HepG2 (cell line): ENCODE measurements around the gene BAIAP2L1. TPM values are rescaled to one million over a fixed set of nuclear protein-coding genes. Genes with fewer than 3 reads are reported as not detected.
A peak's percentile ranks its signal among the peaks of the same experiment; 100 is the strongest.

ENCODE experiments used
- ATAC-seq: fragments of 200-7000 bp; cut with Tn5 transposase; 3 replicates; pipeline ENCODE4 v1.9.1; 2020; ENCODE audit warnings: mild to moderate bottlenecking, moderate library complexity
- BruUV-seq: library from RNA; stranded (reverse); fragments of 400-500 nt; replicated peaks from 2 replicates; lab custom pipeline; 2021; lab: Mats Ljungman, UMichigan
- CTCF ChIA-PET: fragments of 300-600 bp; formaldehyde crosslinking; extraction: SDS; loops from one replicate; lab custom pipeline; 2021; ENCODE audit warnings: low total read pairs, inconsistent platforms, low intra/inter-chr PET ratio; lab: Yijun Ruan, JAX
- POLR2A ChIA-PET: fragments of 350-600 bp; sonication (Branson Sonifier 250); formaldehyde crosslinking; loops from one replicate; lab custom pipeline; 2020; ENCODE audit warnings: antibody characterized with exemption, inconsistent platforms; lab: Yijun Ruan, JAX
- DNase-seq: peaks from one replicate; pipeline ENCODE4 v3.0.0-alpha.2; 2015; ENCODE audit warnings: low spot score
- FAIRE-seq: peaks from 3 replicates; lab custom pipeline; 2011; peaks lifted over from hg19 to GRCh38; lab: Jason Lieb, UNC
- H2AFZ ChIP-seq: one replicate; pipeline ENCODE4 v1.6.1; 2011; ENCODE audit warnings: low read length, inconsistent platforms
- H3K27ac ChIP-seq: fragments of 300-600 bp; 3 replicates; pipeline ENCODE4 v1.8.0; 2011; ENCODE audit warnings: mixed run types, mild to moderate bottlenecking, mixed read lengths, low read length, inconsistent platforms; ENCODE audit not compliant: insufficient read depth; ENCODE audit errors: extremely low read length
- H3K27me3 ChIP-seq, 2 experiments: fragments of 200-600 bp in 1 of 2; 2 replicates in 1 of 2; 3 replicates in 1 of 2; pipeline versions ENCODE4 v1.6.0 to v1.8.0; 2011; ENCODE audit warnings: low read length in 2 of 2, mild to moderate bottlenecking in 2 of 2, moderate library complexity in 2 of 2, inconsistent platforms in 1 of 2; ENCODE audit not compliant: insufficient read depth in 2 of 2, control insufficient read depth in 1 of 2
- H3K36me3 ChIP-seq, 2 experiments: fragments of 200-600 bp in 1 of 2; replicated peaks in 1 of 2; 2 replicates in 1 of 2; 3 replicates in 1 of 2; pipeline versions ENCODE4 v1.5.1 to v1.8.0; 2011; ENCODE audit warnings: low read length in 2 of 2, inconsistent platforms in 1 of 2; ENCODE audit not compliant: insufficient read depth in 2 of 2, control insufficient read depth in 1 of 2
- H3K4me1 ChIP-seq: 2 replicates; pipeline ENCODE4 v1.5.1; 2012; ENCODE audit warnings: low read length, inconsistent platforms; ENCODE audit not compliant: insufficient read depth
- H3K4me2 ChIP-seq: 2 replicates; pipeline ENCODE4 v1.6.0; 2011; ENCODE audit warnings: low read depth, low read length, inconsistent platforms
- H3K4me3 ChIP-seq, 3 experiments: fragments of 200-600 bp in 1 of 3; sonication (generic), shearing (Covaris generic) in 1 of 3; replicated peaks in 1 of 3; 2 replicates each; pipeline ENCODE4 v1.5.1; 2011 to 2016; ENCODE audit warnings: low read length in 3 of 3, inconsistent platforms in 2 of 3, low read depth in 2 of 3, mild to moderate bottlenecking in 2 of 3, control low read depth in 1 of 3, mixed read lengths in 1 of 3; ENCODE audit not compliant: insufficient read depth in 1 of 3
- H3K79me2 ChIP-seq: one replicate; pipeline ENCODE4 v1.6.1; 2011; ENCODE audit warnings: low read length, inconsistent platforms; ENCODE audit not compliant: insufficient read depth
- H3K9ac ChIP-seq: 2 replicates; pipeline ENCODE4 v1.6.0; 2011; ENCODE audit warnings: mild to moderate bottlenecking, low read depth, low read length, inconsistent platforms; ENCODE audit not compliant: insufficient read depth
- H3K9me3 ChIP-seq: 2 replicates; pipeline ENCODE4 v1.5.1; 2012; ENCODE audit warnings: mild to moderate bottlenecking, low read length
- H4K20me1 ChIP-seq: 2 replicates; pipeline ENCODE4 v1.6.0; 2011; ENCODE audit warnings: inconsistent platforms, mild to moderate bottlenecking, low read length, moderate library complexity; ENCODE audit not compliant: insufficient read depth
- ATF7 ChIP-seq, 2 experiments: fragments of 450-650 bp in 1 of 2; sonication (generic) in 1 of 2; formaldehyde crosslinking in 1 of 2; IDR thresholded peaks; 2 replicates each; pipeline versions ENCODE4 v1.4.0 to v1.6.1; 2016 to 2020; ENCODE audit warnings: antibody characterized with exemption in 1 of 2, mild to moderate bottlenecking in 1 of 2, missing genetic modification reagents in 1 of 2
- BHLHE40 ChIP-seq: IDR thresholded peaks from 2 replicates; pipeline ENCODE4 v1.6.1; 2011; ENCODE audit warnings: low read length, improper control_type of control experiment
- CREB1 ChIP-seq, 2 experiments: fragments of 450-650 bp in 1 of 2; IDR thresholded peaks; 2 replicates each; pipeline ENCODE4 v1.6.1; 2016 to 2017; ENCODE audit warnings: control low read depth in 1 of 2, mild to moderate bottlenecking in 1 of 2, missing compliant biosample characterization in 1 of 2, missing genetic modification characterization in 1 of 2
- PCBP1 ChIP-seq: fragments of 200-400 bp; formaldehyde crosslinking; IDR thresholded peaks from 2 replicates; pipeline ENCODE4 v1.6.1; 2017; ENCODE audit warnings: mild to moderate bottlenecking, low read depth, low read length, borderline replicate concordance
- RBAK ChIP-seq: sonication (generic); formaldehyde crosslinking; IDR thresholded peaks from 2 replicates; pipeline ENCODE4 v1.5.1; 2020; ENCODE audit warnings: mild to moderate bottlenecking, missing genetic modification reagents
- SATB2 ChIP-seq: sonication (generic); formaldehyde crosslinking; IDR thresholded peaks from 2 replicates; pipeline ENCODE4 v1.5.0; 2020; ENCODE audit warnings: missing genetic modification reagents
- SNRNP70 ChIP-seq: fragments of 200-400 bp; formaldehyde crosslinking; IDR thresholded peaks from 2 replicates; pipeline ENCODE4 v1.6.1; 2017; ENCODE audit warnings: mild to moderate bottlenecking, low read depth, low read length, moderate library complexity
- SRF ChIP-seq: IDR thresholded peaks from 2 replicates; pipeline ENCODE4 v1.6.1; 2011; ENCODE audit warnings: mild to moderate bottlenecking, low read depth, low read length, moderate library complexity
- ZNF12 ChIP-seq: sonication (generic); formaldehyde crosslinking; IDR thresholded peaks from 2 replicates; pipeline ENCODE4 v1.5.0; 2020; ENCODE audit warnings: missing genetic modification reagents
- ZNF143 ChIP-seq: sonication (generic); formaldehyde crosslinking; IDR thresholded peaks from 2 replicates; pipeline ENCODE4 v1.4.0; 2020; ENCODE audit warnings: missing genetic modification reagents
- ZNF33A ChIP-seq: sonication (generic); formaldehyde crosslinking; IDR thresholded peaks from 2 replicates; pipeline ENCODE4 v1.5.1; 2020; ENCODE audit warnings: missing genetic modification reagents, mild to moderate bottlenecking, moderate library complexity, borderline replicate concordance
- ZNF432 ChIP-seq: sonication (generic); formaldehyde crosslinking; IDR thresholded peaks from 2 replicates; pipeline ENCODE4 v1.5.0; 2020; ENCODE audit warnings: missing genetic modification reagents, mild to moderate bottlenecking, borderline replicate concordance
- ZNF644 ChIP-seq: IDR thresholded peaks from 2 replicates; pipeline ENCODE4 v1.6.1; 2016; ENCODE audit warnings: low read depth
- WGBS: methylation state at CpG from one replicate; pipeline ENCODE4 v1.1.6; 2017; ENCODE audit warnings: low lambda C conversion rate; 5-methylcytosine and 5-hydroxymethylcytosine counted together
- in situ Hi-C: cut with HindIII; loops from 2 replicates; pipeline ENCODE4 v1.10.0; 2017; ENCODE audit warnings: low pct_unique_long_range_greater_than_20kb; ENCODE audit not compliant: extremely low pct_ligation_motif_present
- intact Hi-C: fragments of 100-400 bp; cut with micrococcal nuclease; formaldehyde crosslinking; loops from one replicate; pipeline ENCODE4 v1.10.0; 2022; ENCODE audit not compliant: unreplicated experiment
- polyA plus RNA-seq, 8 experiments: library from polyadenylated mRNA; depleted of rRNA in 3 of 8; stranded (reverse) in 7 of 8; unstranded in 1 of 8; fragments of >200 nt; fragmentation: Illumina TruSeq in 4 of 8; extraction: Trizol in 4 of 8; gene quantifications; 2 replicates each; pipeline versions ENCODE4 v1.2.1 to v1.2.3, GENCODE V29; 2011 to 2016; ENCODE audit warnings: low read depth in 4 of 8, missing spikeins in 1 of 8, mixed read lengths in 1 of 8; ENCODE audit not compliant: insufficient read depth in 1 of 8
- total RNA-seq, 5 experiments: library from RNA; depleted of rRNA; stranded (reverse); fragments of >200 nt; fragmentation: Illumina TruSeq; extraction: Trizol; gene quantifications; 2 replicates each; pipeline ENCODE4 v1.2.3, GENCODE V29; 2016; ENCODE audit warnings: low read depth in 1 of 5

BAIAP2L1 gene
- total and polyA plus RNA-seq, 2 of the 13 experiments (the other 11 are each of a cell fraction or from before 2014, with no cell fraction given) = 13.0 to 21.5 TPM

DNA sequence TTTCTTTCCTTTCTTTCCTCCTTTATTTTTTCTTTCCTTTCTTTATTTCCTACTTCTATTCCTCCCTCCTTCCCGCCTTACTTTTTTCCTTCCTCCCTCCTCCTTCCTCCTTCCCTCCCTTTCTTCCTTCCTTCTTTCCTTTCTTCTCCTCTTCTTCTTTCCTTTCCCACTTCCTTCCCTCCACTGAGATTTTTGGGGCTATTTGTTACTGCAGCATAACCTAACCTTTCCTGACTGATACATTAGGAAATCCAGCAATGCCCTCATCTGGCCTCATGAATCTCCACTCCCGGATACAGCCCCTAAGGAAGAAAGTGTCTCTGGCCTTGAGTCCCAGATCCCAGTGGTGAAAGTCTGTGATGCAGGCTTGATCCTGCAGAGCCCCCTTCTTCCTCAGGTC is 38.6 kb upstream of the BAIAP2L1 start:
- no peaks in the 10 kb centered on the region for H3K27me3 ChIP-seq
- no peaks in the 10 kb centered on the region for H3K36me3 ChIP-seq
- no peak overlapping the region for H3K9ac ChIP-seq
- no peak overlapping the region for H3K4me2 ChIP-seq
- FAIRE-seq (no peak), ATAC-seq (no peak), DNase-seq (no peak)
- in situ Hi-C loops (loop anchor here (5.0 kb wide), 1 partner anchor 308 kb away; no protein-coding TSS in a partner anchor), intact Hi-C loops (no loop called here)
- 5% methylated on average over 2 of the region's 2 CpGs for whole genome bisulfite sequencing
- no TSS peak for BruUV-seq
- no peaks in the 10 kb centered on the region for H3K79me2 ChIP-seq
- H3K9me3 ChIP-seq = no peaks in the 10 kb centered on the region; the same call in 1 of the 2 replicates
- H3K4me1 ChIP-seq = no peaks in the 10 kb centered on the region
- ChIA-PET POLR2A (no interaction called here), CTCF (no interaction called here)
- no peak overlapping the region for H2AFZ ChIP-seq
- TF ChIP-seq ZNF432 (CRISPR knock-in tag) (no peak), RBAK (CRISPR knock-in tag) (peak; percentile 92), ZNF12 (CRISPR knock-in tag) (peak; percentile 98), ZNF33A (CRISPR knock-in tag) (no peak)
- H3K27ac ChIP-seq = no peak overlapping the region
- H4K20me1 ChIP-seq = no peaks in the 10 kb centered on the region
- no peak overlapping the region for H3K4me3 ChIP-seq

DNA sequence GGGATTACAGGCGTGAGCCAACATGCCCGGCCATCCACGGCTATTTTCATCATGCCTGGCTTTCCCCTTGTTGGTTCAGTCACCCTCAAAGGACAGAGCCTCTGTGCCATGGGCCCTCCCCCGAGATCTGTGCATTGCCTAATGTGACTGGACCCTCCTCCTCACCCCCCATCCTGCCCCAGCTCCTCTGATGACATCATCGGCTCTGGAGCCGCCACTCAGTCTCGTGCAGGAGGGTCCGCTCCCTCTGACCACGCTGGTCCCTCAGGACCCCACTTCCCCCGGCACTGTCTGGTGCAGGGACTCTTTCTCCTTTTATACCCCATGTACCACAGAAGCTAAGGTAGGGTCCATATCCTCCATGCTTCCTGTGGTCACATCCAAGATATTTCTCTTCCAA is 33.2 kb upstream of the BAIAP2L1 start:
- in situ Hi-C loops (no loop called here), intact Hi-C loops (no loop called here)
- no peak overlapping the region for H3K9ac ChIP-seq
- no peak overlapping the region for H3K27ac ChIP-seq
- no peaks in the 10 kb centered on the region for H3K36me3 ChIP-seq
- FAIRE-seq = no peak
- CTCF ChIA-PET = interaction anchor here (1.2 to 3.0 kb wide), 4 partner anchors 310 to 408 kb away, joined by 3 to 36 read pairs (median 18); no protein-coding TSS in a partner anchor
- H3K27me3 ChIP-seq = no peaks in the 10 kb centered on the region
- WGBS = 75% methylated on average over 10 of the region's 10 CpGs
- DNase-seq = no peak
- no peaks in the 10 kb centered on the region for H3K9me3 ChIP-seq
- BruUV-seq = no TSS peak
- no peak overlapping the region for H2AFZ ChIP-seq
- H3K4me3 ChIP-seq = no peak overlapping the region
- POLR2A ChIA-PET = no interaction called here
- no peak overlapping the region for H3K4me2 ChIP-seq
- no peaks in the 10 kb centered on the region for H3K79me2 ChIP-seq
- no peak for ATAC-seq
- no peaks in the 10 kb centered on the region for H3K4me1 ChIP-seq
- TF ChIP-seq SRF (no peak), SNRNP70 (no peak), CREB1 (IDR thresholded peaks at IDR 0.05) (peak; percentile 60), CREB1 (CRISPR knock-in tag; IDR thresholded peaks at IDR 0.05) (no peak), PCBP1 (no peak), ATF7 (IDR thresholded peaks at IDR 0.05) (peak; percentile 87), ATF7 (CRISPR knock-in tag; IDR thresholded peaks at IDR 0.05) (no peak), BHLHE40 (no peak), ZNF143 (CRISPR knock-in tag) (no peak), SATB2 (no peak), ZNF644 (CRISPR knock-in tag) (no peak)
- H4K20me1 ChIP-seq = no peaks in the 10 kb centered on the region
